ENCODE measurements around the gene UTP14C. TPM values are rescaled to one million over a fixed set of nuclear protein-coding genes. Genes with fewer than 3 reads are reported as not detected.

UTP14C gene
- total RNA-seq, 1 experiment from 2014 or later: 9.0 TPM

GRCh38 chr13:51993713-51994112, 30.8 kb upstream of the UTP14C start:
- Histone ChIP-seq H3K4me1 (ENCODE audit: control insufficient read depth in 1 of 2, insufficient read depth in 2 of 2, low read length in 2 of 2) (peaks cover 0 to 5% of the 10 kb centered on the region in 2 experiments; a peak in 1 of 4 replicates), H3K9me2 (ENCODE audit: insufficient read depth) (no peaks in the 10 kb centered on the region), H3K36me3 (ENCODE audit: control insufficient read depth in 1 of 2, insufficient read depth in 2 of 2, low read length in 2 of 2) (no peaks in the 10 kb centered on the region), H3K4me2 (ENCODE audit: low read length) (no peak overlapping the region), H3K9ac (ENCODE audit: low read length) (no peak overlapping the region), H4K20me1 (ENCODE audit: insufficient read depth) (no peaks in the 10 kb centered on the region), H3K4me3 (replicated peaks in 1 of 2; ENCODE audit: low read depth in 1 of 2, low read length in 2 of 2) (no peak overlapping the region), H3K79me2 (ENCODE audit: insufficient read depth, low read length) (no peaks in the 10 kb centered on the region), H3K9me3 (ENCODE audit: control insufficient read depth in 1 of 2, insufficient read depth in 1 of 2, low read depth in 1 of 2, low read length in 2 of 2) (no peaks in the 10 kb centered on the region), H3K27ac (ENCODE audit: low read depth, low read length) (no peak overlapping the region), H3K27me3 (ENCODE audit: insufficient read depth, low read length) (no peaks in the 10 kb centered on the region), H2AFZ (ENCODE audit: low read depth, low read length, poor library complexity, severe bottlenecking) (no peak overlapping the region)
- ATAC-seq (no peak), DNase-seq (ENCODE audit: low read depth, low spot score) (no peak)
- RAD21 ChIA-PET (ENCODE audit: low non-redundant PET in 1 of 2, low total read pairs in 2 of 2, uncharacterized antibody in 2 of 2, unreplicated experiment in 2 of 2): no interaction called here
- intact Hi-C loops (cut with micrococcal nuclease): no loop called here
- no TSS peak for BruUV-seq (replicated peaks)
- TF ChIP-seq EZH2phosphoT487 (IDR thresholded peaks at IDR 0.05; ENCODE audit: borderline replicate concordance): no peak
- TF ChIP-seq ELF1 (IDR thresholded peaks at IDR 0.05; ENCODE audit: borderline replicate concordance, low read depth): no peak
- TF ChIP-seq ZBTB33 (IDR thresholded peaks at IDR 0.05; ENCODE audit: extremely low read depth, insufficient replicate concordance, low read length): no peak
- no peak for TF ChIP-seq POLR2AphosphoS5 (IDR thresholded peaks at IDR 0.05; ENCODE audit: low read depth, low read length)
- TF ChIP-seq EZH2 (IDR thresholded peaks at IDR 0.05): no peak
- TF ChIP-seq EGR1 (IDR thresholded peaks at IDR 0.05; ENCODE audit: low read depth): no peak
- no peak for TF ChIP-seq ZNF274 (IDR thresholded peaks at IDR 0.05; ENCODE audit: low read depth, low read length)
- TF ChIP-seq MAX (IDR thresholded peaks at IDR 0.05): no peak
- no peak for TF ChIP-seq REST (IDR thresholded peaks at IDR 0.05; ENCODE audit: low read depth)
- no peak for TF ChIP-seq RAD21 (IDR thresholded peaks at IDR 0.05; ENCODE audit: low read depth)
- no peak for TF ChIP-seq SRF (IDR thresholded peaks at IDR 0.05; ENCODE audit: low read depth)
- TF ChIP-seq POLR2A (IDR thresholded peaks at IDR 0.05; ENCODE audit: borderline replicate concordance, extremely low read depth, insufficient read depth, insufficient read length): no peak
- TF ChIP-seq YY1 (IDR thresholded peaks at IDR 0.05; ENCODE audit: extremely low read depth, insufficient replicate concordance, low read depth, low read length): no peak
- TF ChIP-seq FOSL1 (IDR thresholded peaks at IDR 0.05; ENCODE audit: low read depth): no peak
- no peak for TF ChIP-seq JUND (IDR thresholded peaks at IDR 0.05)
- TF ChIP-seq CTCF (IDR thresholded peaks at IDR 0.05 in 2 of 3, conservative IDR thresholded peaks at IDR 0.05 in 1 of 3; ENCODE audit: borderline replicate concordance in 1 of 3, insufficient read depth in 1 of 3, low read depth in 2 of 3, low read length in 2 of 3): no peak
- TF ChIP-seq CBX3 (IDR thresholded peaks at IDR 0.05; ENCODE audit: low read depth): no peak
- POLR2A ChIA-PET: no interaction called here
- CTCF ChIA-PET: no interaction called here

Measured in HCT116 (cell line).